IMR-90 (cell line): ENCODE data around the gene ASB5. TPM values are rescaled to one million over a fixed set of nuclear protein-coding genes. Genes with fewer than 3 reads are reported as not detected.

Experiments
- ATAC-seq: fragments of 200-7000 bp; cut with Tn5 transposase; 2 replicates; pipeline ENCODE4 v1.9.1; 2020; ENCODE audit warnings: low read depth, mild to moderate bottlenecking, moderate library complexity
- BruUV-seq: library from RNA; stranded (reverse); fragments of 400-500 nt; replicated peaks from 2 replicates; lab custom pipeline; 2021; lab: Mats Ljungman, UMichigan
- CTCF ChIA-PET: fragments of 300-600 bp; formaldehyde crosslinking; extraction: SDS; loops from one replicate; lab custom pipeline; 2021; ENCODE audit warnings: antibody characterized with exemption; lab: Yijun Ruan, JAX
- POLR2A ChIA-PET: fragments of 300-600 bp; sonication (Branson Sonifier 250); formaldehyde crosslinking; loops from one replicate; lab custom pipeline; 2022; ENCODE audit warnings: antibody characterized with exemption; ENCODE audit not compliant: unreplicated experiment; lab: Charles Lee
- DNase-seq: peaks from one replicate; pipeline ENCODE4 v3.0.0; 2013
- H2AFZ ChIP-seq: replicated peaks from 2 replicates; pipeline ENCODE3; 2013; ENCODE audit warnings: low read length, mild to moderate bottlenecking; ENCODE audit not compliant: poor library complexity
- H2AK5ac ChIP-seq: 2 replicates; pipeline ENCODE4 v1.6.1; 2013; ENCODE audit warnings: low read depth, low read length, inconsistent platforms
- H2AK9ac ChIP-seq: replicated peaks from 2 replicates; pipeline ENCODE3; 2013; ENCODE audit warnings: mild to moderate bottlenecking, low read depth, low read length, moderate library complexity; ENCODE audit not compliant: poor library complexity
- H2BK120ac ChIP-seq: 2 replicates; pipeline ENCODE4 v1.6.1; 2013; ENCODE audit warnings: low read depth, low read length, inconsistent platforms
- H2BK15ac ChIP-seq: 3 replicates; pipeline ENCODE4 v1.6.1; 2013; ENCODE audit warnings: low read depth, low read length, inconsistent platforms
- H2BK20ac ChIP-seq: 2 replicates; pipeline ENCODE4 v1.6.1; 2013; ENCODE audit warnings: low read depth, mild to moderate bottlenecking, inconsistent platforms, low read length, moderate library complexity
- H2BK5ac ChIP-seq: 2 replicates; pipeline ENCODE4 v1.6.1; 2013; ENCODE audit warnings: mild to moderate bottlenecking, low read depth, low read length, inconsistent platforms; ENCODE audit not compliant: poor library complexity, severe bottlenecking
- H3K14ac ChIP-seq: replicated peaks from 2 replicates; pipeline ENCODE4 v1.6.1; 2013; ENCODE audit warnings: low read depth, low read length, inconsistent platforms
- H3K18ac ChIP-seq: 2 replicates; pipeline ENCODE4 v1.6.1; 2013; ENCODE audit warnings: low read depth, low read length, control low read depth
- H3K23ac ChIP-seq: 2 replicates; pipeline ENCODE4 v1.6.1; 2013; ENCODE audit warnings: low read depth, low read length, inconsistent platforms
- H3K27ac ChIP-seq: 2 replicates; pipeline ENCODE4 v1.5.1; 2013; ENCODE audit warnings: mild to moderate bottlenecking, control low read depth, low read length; ENCODE audit not compliant: insufficient read depth
- H3K27me3 ChIP-seq: 2 replicates; pipeline ENCODE4 v1.6.1; 2013; ENCODE audit warnings: low read length; ENCODE audit not compliant: control insufficient read depth, insufficient read depth
- H3K36me3 ChIP-seq: 2 replicates; pipeline ENCODE4 v1.6.1; 2013; ENCODE audit warnings: low read length, mixed read lengths; ENCODE audit not compliant: control insufficient read depth, insufficient read depth
- H3K4ac ChIP-seq: 2 replicates; pipeline ENCODE4 v1.6.1; 2013; ENCODE audit warnings: low read depth, low read length, inconsistent platforms
- H3K4me1 ChIP-seq: 2 replicates; pipeline ENCODE4 v1.6.1; 2013; ENCODE audit warnings: low read length, mixed read lengths; ENCODE audit not compliant: control insufficient read depth, insufficient read depth
- H3K4me2 ChIP-seq: 2 replicates; pipeline ENCODE4 v1.6.1; 2013; ENCODE audit warnings: low read depth, mild to moderate bottlenecking, control low read depth, low read length, moderate library complexity
- H3K4me3 ChIP-seq: 2 replicates; pipeline ENCODE4 v1.5.1; 2013; ENCODE audit warnings: low read depth, mild to moderate bottlenecking, control low read depth, low read length, moderate library complexity; ENCODE audit not compliant: insufficient read depth
- H3K56ac ChIP-seq: 2 replicates; pipeline ENCODE4 v1.6.1; 2013; ENCODE audit warnings: low read length, inconsistent platforms; ENCODE audit not compliant: insufficient read depth; ENCODE audit errors: extremely low read depth
- H3K79me1 ChIP-seq, 2 experiments: 2 replicates each; pipeline ENCODE4 v1.6.1; 2013; ENCODE audit warnings: low read length in 2 of 2, inconsistent platforms in 1 of 2, low read depth in 1 of 2
- H3K9ac ChIP-seq: 2 replicates; pipeline ENCODE4 v1.6.1; 2013; ENCODE audit warnings: low read depth, low read length, control low read depth
- H3K9me1 ChIP-seq: 2 replicates; pipeline ENCODE4 v1.6.1; 2013; ENCODE audit warnings: low read length, inconsistent platforms; ENCODE audit not compliant: insufficient read depth
- H3K9me3 ChIP-seq: 2 replicates; pipeline ENCODE4 v1.6.1; 2013; ENCODE audit warnings: low read length; ENCODE audit not compliant: control insufficient read depth, insufficient read depth
- H4K20me1 ChIP-seq: 2 replicates; pipeline ENCODE4 v1.6.1; 2013; ENCODE audit warnings: low read length, inconsistent platforms; ENCODE audit not compliant: insufficient read depth
- H4K5ac ChIP-seq: 2 replicates; pipeline ENCODE4 v1.6.1; 2013; ENCODE audit warnings: mild to moderate bottlenecking, low read depth, low read length, control low read depth
- H4K8ac ChIP-seq, 2 experiments: 2 replicates each; pipeline ENCODE4 v1.6.1; 2013; ENCODE audit warnings: low read depth in 2 of 2, low read length in 2 of 2, control low read depth in 1 of 2, inconsistent platforms in 1 of 2
- H4K91ac ChIP-seq: 2 replicates; pipeline ENCODE4 v1.6.1; 2013; ENCODE audit warnings: low read depth, low read length, inconsistent platforms; ENCODE audit not compliant: insufficient read depth
- BHLHE40 ChIP-seq: fragments of 150-350 bp; IDR thresholded peaks from 2 replicates; pipeline ENCODE4 v1.6.1; 2016; ENCODE audit warnings: mild to moderate bottlenecking, low read depth, low read length
- CEBPB ChIP-seq: IDR thresholded peaks from 2 replicates; pipeline ENCODE4 v1.6.1; 2012; ENCODE audit warnings: low read depth, low read length, improper control_type of control experiment
- CHD1 ChIP-seq: IDR thresholded peaks from 2 replicates; pipeline ENCODE4 v1.6.1; 2012; ENCODE audit warnings: low read depth, low read length, improper control_type of control experiment
- CTCF ChIP-seq: conservative IDR thresholded peaks from 2 replicates; pipeline ENCODE4 v1.5.1; 2012; ENCODE audit warnings: mild to moderate bottlenecking, low read depth, low read length, improper control_type of control experiment
- ELK1 ChIP-seq: fragments of 150-350 bp; IDR thresholded peaks from 2 replicates; pipeline ENCODE4 v1.6.1; 2016; ENCODE audit warnings: low read depth, mild to moderate bottlenecking, low read length, moderate library complexity, borderline replicate concordance
- FOS ChIP-seq: fragments of 150-350 bp; IDR thresholded peaks from 2 replicates; pipeline ENCODE4 v1.6.1; 2016; ENCODE audit warnings: low read depth, low read length
- MAFK ChIP-seq: IDR thresholded peaks from 2 replicates; pipeline ENCODE4 v1.6.1; 2012; ENCODE audit warnings: low read depth, low read length, improper control_type of control experiment
- MAZ ChIP-seq: IDR thresholded peaks from 2 replicates; pipeline ENCODE4 v1.6.1; 2012; ENCODE audit warnings: low read depth, mild to moderate bottlenecking, low read length, improper control_type of control experiment, moderate library complexity, borderline replicate concordance
- MXI1 ChIP-seq: IDR thresholded peaks from 2 replicates; pipeline ENCODE4 v1.6.1; 2012; ENCODE audit warnings: low read depth, mild to moderate bottlenecking, low read length, moderate library complexity, borderline replicate concordance
- NFE2L2 ChIP-seq: fragments of 150-350 bp; IDR thresholded peaks from 2 replicates; pipeline ENCODE4 v1.6.1; 2016; ENCODE audit warnings: low read depth, mild to moderate bottlenecking, low read length
- POLR2A ChIP-seq: IDR thresholded peaks from 2 replicates; pipeline ENCODE4 v1.6.1; 2012; ENCODE audit warnings: mild to moderate bottlenecking, low read depth, low read length
- RAD21 ChIP-seq: IDR thresholded peaks from 2 replicates; pipeline ENCODE4 v1.6.1; 2012; ENCODE audit warnings: low read length, improper control_type of control experiment
- RCOR1 ChIP-seq: IDR thresholded peaks from 2 replicates; pipeline ENCODE4 v1.6.1; 2012; ENCODE audit warnings: mild to moderate bottlenecking, low read length, improper control_type of control experiment; ENCODE audit not compliant: insufficient replicate concordance
- RFX5 ChIP-seq: IDR thresholded peaks from 2 replicates; pipeline ENCODE4 v1.8.0; 2012; ENCODE audit warnings: low read depth, mild to moderate bottlenecking, low read length, moderate library complexity
- SMC3 ChIP-seq: fragments of 150-350 bp; IDR thresholded peaks from 2 replicates; pipeline ENCODE4 v1.6.1; 2016; ENCODE audit warnings: low read depth, mild to moderate bottlenecking, antibody characterized with exemption, low read length, moderate library complexity
- USF2 ChIP-seq: fragments of 150-350 bp; IDR thresholded peaks from 2 replicates; pipeline ENCODE4 v1.6.1; 2017; ENCODE audit warnings: mild to moderate bottlenecking, antibody characterized with exemption, low read length, low read depth
- WGBS, 2 experiments: methylation state at CpG; one replicate each; pipeline versions ENCODE4 v1.1.5 to v1.1.7; 2013; ENCODE audit warnings: missing lambda C conversion rate in 2 of 2; ENCODE audit not compliant: insufficient read length in 1 of 2; ENCODE audit errors: extremely low coverage in 2 of 2; 5-methylcytosine and 5-hydroxymethylcytosine counted together
- dilution Hi-C: fragments of 300-500 bp; cut with HindIII; formaldehyde crosslinking; loops from one replicate; pipeline ENCODE4 v1.14.3; 2018; ENCODE audit warnings: low sequenced_read_pairs; ENCODE audit not compliant: unreplicated experiment
- in situ Hi-C: fragments of 300-500 bp; cut with MboI; formaldehyde crosslinking; loops from 3 replicates; pipeline ENCODE4 v1.14.3; 2019; ENCODE audit warnings: low sequenced_read_pairs, inconsistent platforms, mixed read lengths
- intact Hi-C: fragments of 100-400 bp; cut with micrococcal nuclease; formaldehyde crosslinking; loops from 2 replicates; pipeline ENCODE4 v1.10.0; 2022
- polyA plus RNA-seq, 3 experiments: library from polyadenylated mRNA; depleted of rRNA; stranded (reverse); fragments of >200 nt; gene quantifications; 2 replicates each; pipeline ENCODE4 v1.2.3, GENCODE V29; 2012; ENCODE audit warnings: low replicate concordance in 1 of 3
- total RNA-seq: library from RNA; depleted of rRNA; stranded (reverse); fragments of >200 nt; gene quantifications from 2 replicates; pipeline ENCODE4 v1.2.3, GENCODE V29; 2012

Gene ASB5
- total and polyA plus RNA-seq, 2 of the 4 experiments (the other 2 are of a cell fraction): 0.18 to 0.21 TPM

GRCh38 chr4:176186067-176186466 is 83.0 kb downstream of the ASB5 start:
- H3K56ac ChIP-seq: no peak overlapping the region
- H2BK5ac ChIP-seq: peak overlapping the region; percentile 37
- CTCF ChIA-PET: no interaction called here
- POLR2A ChIA-PET: no interaction called here
- H3K4me3 ChIP-seq: no peak overlapping the region
- BruUV-seq: no TSS peak
- DNase-seq (no peak), ATAC-seq (no peak)
- H3K36me3 ChIP-seq: no peaks in the 10 kb centered on the region
- H3K4me1 ChIP-seq: peaks cover 15% of the 10 kb centered on the region
- H2AK5ac ChIP-seq: peak overlapping the region; percentile 90
- H3K79me1 ChIP-seq: no peaks in the 10 kb centered on the region
- no peaks in the 10 kb centered on the region for H4K20me1 ChIP-seq
- H4K5ac ChIP-seq: peak overlapping the region; percentile 88
- no peak overlapping the region for H3K14ac ChIP-seq
- TF ChIP-seq RCOR1: no peak
- TF ChIP-seq POLR2A: no peak
- TF ChIP-seq SMC3: no peak
- no peak for TF ChIP-seq MXI1
- no peak for TF ChIP-seq BHLHE40
- no peak for TF ChIP-seq RAD21
- TF ChIP-seq USF2: no peak
- no peak for TF ChIP-seq CTCF
- TF ChIP-seq MAFK: no peak
- TF ChIP-seq MAZ: no peak
- TF ChIP-seq ELK1: no peak
- no peak for TF ChIP-seq NFE2L2
- no peak for TF ChIP-seq RFX5
- TF ChIP-seq FOS: no peak
- no peak for TF ChIP-seq CHD1
- TF ChIP-seq CEBPB: no peak
- H3K27ac ChIP-seq: no peak overlapping the region
- no peaks in the 10 kb centered on the region for H3K9me3 ChIP-seq
- H3K27me3 ChIP-seq: no peaks in the 10 kb centered on the region
- no peak overlapping the region for H3K9ac ChIP-seq
- no peak overlapping the region for H3K23ac ChIP-seq
- no peak overlapping the region for H4K91ac ChIP-seq
- peak overlapping the region; percentile 48 for H2BK20ac ChIP-seq
- 100% methylated on average over 1 of the region's 2 CpGs; no CpG with 5 or more reads in 1 of the 2 experiments for WGBS, 2 experiments
- peak overlapping the region; percentile 85 for H3K18ac ChIP-seq
- H3K4me2 ChIP-seq: no peak overlapping the region; the same call in 1 of the 2 replicates
- peak overlapping the region; percentile 83 for H2BK120ac ChIP-seq
- peak overlapping the region in 1 of 2 experiments; percentile 52; a peak in 1 of 4 replicates for H4K8ac ChIP-seq
- 0 out of 2 replicates have a peak, but pooled peaks cover 5% of the 10 kb centered on the region for H3K9me1 ChIP-seq
- in situ Hi-C loops: no loop called here
- no peak overlapping the region for H2AK9ac ChIP-seq
- H2BK15ac ChIP-seq: peak overlapping the region; percentile 74; the same call in 1 of the 3 replicates
- dilution Hi-C loops: no loop called here
- intact Hi-C loops: loop anchor here (5.0 kb wide), 1 partner anchor 34 kb away; no protein-coding TSS in a partner anchor
- peak overlapping the region; percentile 50; the same call in 1 of the 2 replicates for H3K4ac ChIP-seq
- no peak overlapping the region for H2AFZ ChIP-seq
